H1 (cell line): ENCODE data around the gene ENTPD8.

ENCODE experiments used
- EZH2 ChIP-seq: fragments of 200-600 bp; sonication (generic); IDR thresholded peaks from 2 replicates; pipeline ENCODE4 v1.7.1; 2012; ENCODE audit warnings: low read depth, mild to moderate bottlenecking, moderate library complexity, low read length, inconsistent platforms; ENCODE audit not compliant: severe bottlenecking
- RAD21 ChIP-seq, 2 experiments: IDR thresholded peaks in 1 of 2; conservative IDR thresholded peaks in 1 of 2; 2 replicates each; pipeline ENCODE4 v1.6.1; 2011; ENCODE audit warnings: low read depth in 2 of 2, low read length in 2 of 2, improper control_type of control experiment in 1 of 2, inconsistent platforms in 1 of 2, mild to moderate bottlenecking in 1 of 2, moderate library complexity in 1 of 2
- SP4 ChIP-seq: IDR thresholded peaks from 2 replicates; pipeline ENCODE4 v1.6.1; 2012; ENCODE audit warnings: low read length, inconsistent platforms
- YY1 ChIP-seq: IDR thresholded peaks from 2 replicates; pipeline ENCODE4 v1.6.1; 2011; ENCODE audit warnings: low read depth, mild to moderate bottlenecking, low read length
- ZNF274 ChIP-seq: IDR thresholded peaks from 2 replicates; pipeline ENCODE4 v1.7.0; 2012; ENCODE audit warnings: low read length, borderline replicate concordance; ENCODE audit errors: extremely low read depth
- TF ChIP-seq, protein P1 (sequence below), 3 experiments: IDR thresholded peaks; 1 replicate in 2 of 3; 2 replicates in 1 of 3; pipeline versions ENCODE4 v1.5.1 to v1.6.1; 2011; ENCODE audit warnings: low read length in 3 of 3, mild to moderate bottlenecking in 3 of 3, inconsistent platforms in 2 of 3, low read depth in 1 of 3, moderate library complexity in 1 of 3; ENCODE audit not compliant: insufficient read depth in 1 of 3; ENCODE audit errors: control extremely low read depth in 1 of 3
- TF ChIP-seq, protein P2 (sequence below): IDR thresholded peaks from 2 replicates; pipeline ENCODE4 v1.6.1; 2011; ENCODE audit warnings: low read length, improper control_type of control experiment

DNA sequence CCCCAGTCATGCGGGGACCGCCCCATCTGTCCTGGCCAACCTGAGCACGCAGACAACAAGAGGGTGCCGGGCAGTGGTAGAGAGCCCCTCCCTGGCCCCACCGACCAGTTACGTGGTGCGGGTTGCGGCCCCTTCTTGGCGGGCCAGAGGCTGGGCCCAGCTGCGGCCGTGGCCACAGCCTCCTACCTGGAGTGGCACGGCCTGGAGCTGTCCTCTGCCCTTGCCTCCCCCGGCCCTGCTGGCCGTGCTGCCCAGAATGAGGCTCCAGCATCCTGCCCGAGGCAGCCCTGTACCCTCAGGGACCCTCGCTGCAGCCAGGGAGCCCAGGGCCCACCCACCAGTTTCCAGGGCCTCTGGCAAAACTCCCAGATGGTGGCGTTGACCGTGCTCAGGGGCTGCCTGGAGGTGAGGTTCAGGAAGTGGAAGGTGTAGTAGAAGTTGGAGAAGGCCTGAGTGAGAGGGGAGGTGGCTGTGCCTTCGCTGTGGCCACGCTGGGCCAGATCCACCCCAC lies 5.7 kb downstream of the ENTPD8 start:
- TF ChIP-seq, protein P1, sequence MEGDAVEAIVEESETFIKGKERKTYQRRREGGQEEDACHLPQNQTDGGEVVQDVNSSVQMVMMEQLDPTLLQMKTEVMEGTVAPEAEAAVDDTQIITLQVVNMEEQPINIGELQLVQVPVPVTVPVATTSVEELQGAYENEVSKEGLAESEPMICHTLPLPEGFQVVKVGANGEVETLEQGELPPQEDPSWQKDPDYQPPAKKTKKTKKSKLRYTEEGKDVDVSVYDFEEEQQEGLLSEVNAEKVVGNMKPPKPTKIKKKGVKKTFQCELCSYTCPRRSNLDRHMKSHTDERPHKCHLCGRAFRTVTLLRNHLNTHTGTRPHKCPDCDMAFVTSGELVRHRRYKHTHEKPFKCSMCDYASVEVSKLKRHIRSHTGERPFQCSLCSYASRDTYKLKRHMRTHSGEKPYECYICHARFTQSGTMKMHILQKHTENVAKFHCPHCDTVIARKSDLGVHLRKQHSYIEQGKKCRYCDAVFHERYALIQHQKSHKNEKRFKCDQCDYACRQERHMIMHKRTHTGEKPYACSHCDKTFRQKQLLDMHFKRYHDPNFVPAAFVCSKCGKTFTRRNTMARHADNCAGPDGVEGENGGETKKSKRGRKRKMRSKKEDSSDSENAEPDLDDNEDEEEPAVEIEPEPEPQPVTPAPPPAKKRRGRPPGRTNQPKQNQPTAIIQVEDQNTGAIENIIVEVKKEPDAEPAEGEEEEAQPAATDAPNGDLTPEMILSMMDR (IDR thresholded peaks at IDR 0.05; ENCODE audit: control extremely low read depth in 1 of 3, insufficient read depth in 1 of 3, low read depth in 1 of 3, low read length in 3 of 3), result no peak
- TF ChIP-seq ZNF274 (no peak), EZH2 (no peak), SP4 (no peak), RAD21 (IDR thresholded peaks at IDR 0.05 in 1 of 2, conservative IDR thresholded peaks at IDR 0.05 in 1 of 2; ENCODE audit: low read depth in 2 of 2, low read length in 2 of 2) (no peak), YY1 (no peak)
- TF ChIP-seq, protein P2, sequence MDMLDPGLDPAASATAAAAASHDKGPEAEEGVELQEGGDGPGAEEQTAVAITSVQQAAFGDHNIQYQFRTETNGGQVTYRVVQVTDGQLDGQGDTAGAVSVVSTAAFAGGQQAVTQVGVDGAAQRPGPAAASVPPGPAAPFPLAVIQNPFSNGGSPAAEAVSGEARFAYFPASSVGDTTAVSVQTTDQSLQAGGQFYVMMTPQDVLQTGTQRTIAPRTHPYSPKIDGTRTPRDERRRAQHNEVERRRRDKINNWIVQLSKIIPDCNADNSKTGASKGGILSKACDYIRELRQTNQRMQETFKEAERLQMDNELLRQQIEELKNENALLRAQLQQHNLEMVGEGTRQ, result no peak
